Activated T-cell treated with anti-CD3 and anti-CD28 coated beads, Interleukin-2, amount 50 U/mL, for 48 hours (primary cell): ENCODE data around the gene DCK.
A peak's percentile ranks its signal among the peaks of the same experiment; 100 is the strongest.
"Not testable (repeated sequence)": the region's sequence is repeated elsewhere in the genome, so short reads cannot be mapped to it uniquely, and the experiment has no call there.

Source experiments
- DNase-seq, 2 experiments: peaks; one replicate each; pipeline ENCODE4 v3.0.0-alpha.2; 2020

DCK gene

GRCh38 chr4:70993181-70994068 lies at the start of gene DCK:
Gene DCK (plus strand): TSS chr4:70993649. CDS start chr4:70993836, 187 bp downstream.
- DNase-seq, result peak; percentile 91 to 93

GRCh38 chr4:70945046-70945445 lies 48.4 kb upstream of the DCK start:
- no peak for DNase-seq

- no peak for DNase-seq
These were observed 47.9 kb upstream of the DCK start for GRCh38 chr4:70945452-70946055.

- no peak for DNase-seq
These were observed 46.5 kb upstream of the DCK start for GRCh38 chr4:70946939-70947338.

GRCh38 chr4:70948665-70949260 lies 44.7 kb upstream of the DCK start:
- DNase-seq, result no peak

GRCh38 chr4:70954032-70954431 lies 39.4 kb upstream of the DCK start:
- no peak for DNase-seq

GRCh38 chr4:70956549-70957210 lies 36.8 kb upstream of the DCK start:
- DNase-seq, result no peak

- DNase-seq, result no peak
These were observed 34.8 kb upstream of the DCK start for GRCh38 chr4:70958681-70959080.

- no peak for DNase-seq
These were observed 24.4 kb upstream of the DCK start for GRCh38 chr4:70969076-70969475.

GRCh38 chr4:70976252-70976651 lies 17.2 kb upstream of the DCK start:
- DNase-seq, result no peak

GRCh38 chr4:70979445-70980008 lies 13.9 kb upstream of the DCK start:
- DNase-seq, result no peak

GRCh38 chr4:70980196-70980595 lies 13.3 kb upstream of the DCK start:
- DNase-seq, result no peak

- DNase-seq, result no peak
These were observed 9.3 kb upstream of the DCK start for GRCh38 chr4:70984106-70984505.

GRCh38 chr4:70984589-70984988 lies 8.9 kb upstream of the DCK start:
- DNase-seq, result no peak

GRCh38 chr4:70991596-70991995 lies 1.9 kb upstream of the DCK start:
- no peak for DNase-seq

- DNase-seq, result no peak
These were observed 1.0 kb upstream of the DCK start for GRCh38 chr4:70992391-70992881.

GRCh38 chr4:70994069-70994366 lies 569 bp downstream of the DCK start:
- DNase-seq, result no peak

- DNase-seq, result no peak
These were observed 1.1 kb downstream of the DCK start for GRCh38 chr4:70994387-70995099.

GRCh38 chr4:70996018-70996360 lies 2.5 kb downstream of the DCK start:
- peak in 1 of 2 experiments; percentile 37 for DNase-seq

- DNase-seq, result no peak
These were observed 3.6 kb downstream of the DCK start for GRCh38 chr4:70997036-70997435.

- no peak for DNase-seq
These were observed 4.1 kb downstream of the DCK start for GRCh38 chr4:70997546-70997945.

GRCh38 chr4:70999639-71000038 lies 6.2 kb downstream of the DCK start:
- DNase-seq, result not testable (repeated sequence)

GRCh38 chr4:71001363-71001762 lies 7.9 kb downstream of the DCK start:
- not testable (repeated sequence) for DNase-seq
